ENCODE results near the gene ALDH16A1.

The ALDH16A1 gene

DNA sequence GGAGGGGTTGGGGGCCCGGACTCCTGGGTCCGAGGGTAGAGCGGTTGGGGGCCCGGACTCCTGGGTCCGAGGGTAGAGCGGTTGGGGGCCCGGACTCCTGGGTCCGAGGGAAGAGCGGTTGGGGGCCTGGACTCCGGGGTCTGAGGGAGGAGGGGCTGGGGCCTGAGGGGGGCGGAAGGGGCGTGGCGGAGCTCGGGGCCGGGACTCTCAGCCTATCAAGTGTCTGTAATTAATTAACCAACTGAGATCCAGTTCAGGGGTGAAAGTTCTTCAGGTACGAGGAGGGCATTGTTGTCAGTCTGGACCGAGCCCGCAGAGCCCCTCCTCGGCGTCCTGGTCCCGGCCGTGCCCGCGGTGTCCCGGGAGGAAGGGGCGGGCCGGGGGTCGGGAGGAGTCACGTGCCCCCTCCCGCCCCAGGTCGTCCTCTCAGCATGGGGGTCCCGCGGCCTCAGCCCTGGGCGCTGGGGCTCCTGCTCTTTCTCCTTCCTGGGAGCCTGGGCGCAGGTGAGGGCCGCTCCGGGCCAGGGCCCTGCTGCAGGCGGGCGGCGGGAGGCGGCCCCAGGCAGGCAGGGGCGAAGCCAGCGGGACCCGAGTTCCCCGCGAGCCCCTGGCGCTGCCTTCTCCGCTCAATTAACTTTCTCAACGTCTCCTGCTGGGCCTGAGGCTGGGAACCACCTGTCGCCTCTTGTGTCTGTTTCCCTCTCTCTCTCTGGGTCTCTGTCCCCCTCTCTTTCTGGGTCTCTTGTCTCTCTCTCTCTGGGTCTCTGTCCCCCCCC, 60.1 kb downstream of the ALDH16A1 start:
- Histone ChIP-seq H3K27me3 (replicated peaks; ENCODE audit: control insufficient read depth, insufficient read depth, low read length, poor library complexity, severe bottlenecking) (no peaks in the 10 kb centered on the region), H3K27ac (ENCODE audit: insufficient read depth, low read length, poor library complexity, severe bottlenecking) (peak overlapping the region; percentile 58), H3K4me3 (ENCODE audit: insufficient read depth, low read depth, low read length, poor library complexity, severe bottlenecking) (peak overlapping the region; percentile 60), H3K4me1 (ENCODE audit: control insufficient read depth, insufficient read depth, low read length, poor library complexity, severe bottlenecking) (peaks cover 22% of the 10 kb centered on the region), H3K9me3 (ENCODE audit: control insufficient read depth, low read length) (no peaks in the 10 kb centered on the region), H3K36me3 (ENCODE audit: control insufficient read depth, insufficient read depth, low read length) (no peaks in the 10 kb centered on the region)
- no peak for DNase-seq

DNA sequence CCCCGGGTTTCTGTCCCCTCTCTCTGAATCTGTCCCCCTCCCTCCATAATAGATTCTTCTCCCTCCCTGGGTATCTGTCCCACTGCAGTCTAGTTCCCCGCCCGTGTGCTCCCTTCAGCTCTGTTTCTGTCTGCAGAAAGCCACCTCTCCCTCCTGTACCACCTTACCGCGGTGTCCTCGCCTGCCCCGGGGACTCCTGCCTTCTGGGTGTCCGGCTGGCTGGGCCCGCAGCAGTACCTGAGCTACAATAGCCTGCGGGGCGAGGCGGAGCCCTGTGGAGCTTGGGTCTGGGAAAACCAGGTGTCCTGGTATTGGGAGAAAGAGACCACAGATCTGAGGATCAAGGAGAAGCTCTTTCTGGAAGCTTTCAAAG, 60.7 kb downstream of the ALDH16A1 start:
- Histone ChIP-seq H3K27ac (ENCODE audit: insufficient read depth, low read length, poor library complexity, severe bottlenecking) (peak overlapping the region; percentile 58), H3K27me3 (replicated peaks; ENCODE audit: control insufficient read depth, insufficient read depth, low read length, poor library complexity, severe bottlenecking) (no peaks in the 10 kb centered on the region), H3K4me3 (ENCODE audit: insufficient read depth, low read depth, low read length, poor library complexity, severe bottlenecking) (peak overlapping the region; percentile 60)

GRCh38 chr19:49514151-49514550, 61.1 kb downstream of the ALDH16A1 start:
- peaks cover 22% of the 10 kb centered on the region for H3K4me1 ChIP-seq (ENCODE audit: control insufficient read depth, insufficient read depth, low read length, poor library complexity, severe bottlenecking)
- peak overlapping the region; percentile 60 for H3K4me3 ChIP-seq (ENCODE audit: insufficient read depth, low read depth, low read length, poor library complexity, severe bottlenecking)
- DNase-seq: no peak
- H3K9me3 ChIP-seq (ENCODE audit: control insufficient read depth, low read length): no peaks in the 10 kb centered on the region
- no peaks in the 10 kb centered on the region for H3K27me3 ChIP-seq (replicated peaks; ENCODE audit: control insufficient read depth, insufficient read depth, low read length, poor library complexity, severe bottlenecking)
- no peaks in the 10 kb centered on the region for H3K36me3 ChIP-seq (ENCODE audit: control insufficient read depth, insufficient read depth, low read length)
- no peak overlapping the region for H3K27ac ChIP-seq (ENCODE audit: insufficient read depth, low read length, poor library complexity, severe bottlenecking)

More for the DNA sequence above, 60.7 kb downstream of the ALDH16A1 start:
- DNase-seq: no peak
- Histone ChIP-seq H3K9me3 (ENCODE audit: control insufficient read depth, low read length) (no peaks in the 10 kb centered on the region), H3K4me1 (ENCODE audit: control insufficient read depth, insufficient read depth, low read length, poor library complexity, severe bottlenecking) (peaks cover 22% of the 10 kb centered on the region), H3K36me3 (ENCODE audit: control insufficient read depth, insufficient read depth, low read length) (no peaks in the 10 kb centered on the region)

GRCh38 chr19:49515767-49516166, 62.7 kb downstream of the ALDH16A1 start:
- peaks cover 22% of the 10 kb centered on the region for H3K4me1 ChIP-seq (ENCODE audit: control insufficient read depth, insufficient read depth, low read length, poor library complexity, severe bottlenecking)
- no peaks in the 10 kb centered on the region for H3K36me3 ChIP-seq (ENCODE audit: control insufficient read depth, insufficient read depth, low read length)
- H3K27ac ChIP-seq (ENCODE audit: insufficient read depth, low read length, poor library complexity, severe bottlenecking): no peak overlapping the region
- no peaks in the 10 kb centered on the region for H3K27me3 ChIP-seq (replicated peaks; ENCODE audit: control insufficient read depth, insufficient read depth, low read length, poor library complexity, severe bottlenecking)
- no peaks in the 10 kb centered on the region for H3K9me3 ChIP-seq (ENCODE audit: control insufficient read depth, low read length)
- DNase-seq: no peak
- H3K4me3 ChIP-seq (ENCODE audit: insufficient read depth, low read depth, low read length, poor library complexity, severe bottlenecking): no peak overlapping the region

DNA sequence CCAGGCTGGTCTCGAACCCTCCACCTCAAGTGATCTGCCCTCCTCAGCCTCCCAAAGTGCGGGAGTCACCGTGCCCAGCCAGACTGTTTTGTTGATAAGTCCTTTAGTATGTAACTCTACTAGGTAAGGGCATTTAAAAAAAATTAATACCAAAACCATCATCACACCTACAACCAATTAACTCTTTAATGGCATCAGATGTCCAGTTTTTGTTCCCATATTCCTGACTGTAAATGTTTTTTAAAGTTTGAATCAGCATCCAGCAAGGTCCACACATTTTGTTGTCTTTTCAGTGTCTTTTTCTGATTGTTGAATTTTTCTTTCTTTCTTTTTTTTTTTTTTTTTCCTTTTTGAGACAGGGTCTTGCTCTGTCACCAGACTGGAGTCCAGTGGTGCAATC, 65.0 kb downstream of the ALDH16A1 start:
- Histone ChIP-seq H3K4me1 (ENCODE audit: control insufficient read depth, insufficient read depth, low read length, poor library complexity, severe bottlenecking) (peaks cover 14% of the 10 kb centered on the region), H3K9me3 (ENCODE audit: control insufficient read depth, low read length) (no peaks in the 10 kb centered on the region), H3K36me3 (ENCODE audit: control insufficient read depth, insufficient read depth, low read length) (no peaks in the 10 kb centered on the region), H3K27ac (ENCODE audit: insufficient read depth, low read length, poor library complexity, severe bottlenecking) (no peak overlapping the region), H3K27me3 (replicated peaks; ENCODE audit: control insufficient read depth, insufficient read depth, low read length, poor library complexity, severe bottlenecking) (no peaks in the 10 kb centered on the region), H3K4me3 (ENCODE audit: insufficient read depth, low read depth, low read length, poor library complexity, severe bottlenecking) (no peak overlapping the region)
- DNase-seq: no peak
